PFSK-1 (cell line): ENCODE results near the gene UBE2E3.

Experiments used
- POLR2AphosphoS5 ChIP-seq: IDR thresholded peaks from 2 replicates; pipeline ENCODE4 v1.6.1; 2012; ENCODE audit warnings: low read depth, mild to moderate bottlenecking, control low read depth, low read length, moderate library complexity
- REST ChIP-seq, 2 experiments: IDR thresholded peaks; 2 replicates each; pipeline versions ENCODE4 v1.6.1 to v1.8.0; 2011 to 2012; ENCODE audit warnings: low read depth in 2 of 2, low read length in 2 of 2, control low read depth in 1 of 2, inconsistent platforms in 1 of 2, mild to moderate bottlenecking in 1 of 2, moderate library complexity in 1 of 2; ENCODE audit not compliant: insufficient read depth in 1 of 2
- SIN3A ChIP-seq: IDR thresholded peaks from 2 replicates; pipeline ENCODE4 v1.6.1; 2012; ENCODE audit warnings: mild to moderate bottlenecking, low read length, moderate library complexity, borderline replicate concordance; ENCODE audit not compliant: insufficient read depth

DNA sequence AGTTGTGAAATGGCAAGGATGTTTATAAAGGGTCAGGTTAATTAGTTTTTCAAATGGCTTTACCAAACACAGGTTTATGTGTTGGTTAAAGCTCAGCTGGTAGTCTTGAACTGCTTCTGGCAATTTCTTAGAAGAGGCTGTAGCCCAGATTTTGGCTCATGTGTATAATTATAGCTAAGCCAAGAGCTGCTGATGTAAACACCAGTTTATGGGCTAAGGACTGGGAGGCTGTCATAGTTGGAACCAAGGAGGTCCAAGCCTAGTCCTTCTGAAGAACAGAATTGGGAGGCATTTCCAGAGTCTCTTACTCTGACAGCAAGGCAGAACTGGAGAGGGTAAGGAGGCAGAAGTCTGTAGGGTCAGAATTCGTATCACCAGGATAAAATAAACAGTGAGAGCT lies 25.4 kb downstream of the UBE2E3 start:
- TF ChIP-seq POLR2AphosphoS5 (no peak), SIN3A (no peak), REST (IDR thresholded peaks at IDR 0.05; ENCODE audit: insufficient read depth in 1 of 2, low read depth in 2 of 2, low read length in 2 of 2) (no peak)
